ENCODE results near the gene DHX34. TPM values are rescaled to one million over a fixed set of nuclear protein-coding genes. Genes with fewer than 3 reads are reported as not detected.

DHX34 gene
- polyA plus RNA-seq, 1 of the 3 experiments (the other 2 are of a cell fraction): 16.4 TPM

DNA sequence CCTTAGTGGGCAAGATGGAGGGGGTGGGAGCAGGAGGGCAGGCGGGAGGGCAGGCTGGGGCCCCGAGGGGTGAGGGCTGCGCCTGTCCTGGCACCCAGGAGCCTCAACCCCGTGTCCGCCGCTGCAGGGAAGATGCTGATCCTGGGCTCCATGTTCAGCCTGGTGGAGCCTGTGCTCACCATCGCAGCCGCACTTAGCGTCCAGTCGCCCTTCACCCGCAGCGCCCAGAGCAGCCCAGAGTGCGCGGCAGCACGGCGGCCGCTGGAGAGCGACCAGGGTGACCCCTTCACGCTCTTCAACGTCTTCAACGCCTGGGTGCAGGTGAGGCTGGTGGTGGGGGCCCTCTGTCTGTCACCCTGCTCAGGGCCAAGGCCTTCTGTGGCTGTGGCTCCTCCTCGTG, 23.5 kb downstream of the DHX34 start (continued):
- TF ChIP-seq EZH2phosphoT487 (IDR thresholded peaks at IDR 0.05; ENCODE audit: borderline replicate concordance, low read depth) (no peak), MEF2A (IDR thresholded peaks at IDR 0.05; ENCODE audit: borderline replicate concordance, low read depth) (no peak), POLR2AphosphoS5 (IDR thresholded peaks at IDR 0.05; ENCODE audit: low read depth, low read length) (no peak), CTCF (IDR thresholded peaks at IDR 0.05) (no peak)

GRCh38 chr19:47373246-47374240, 24.4 kb downstream of the DHX34 start:
- Histone ChIP-seq H3K9ac (no peak overlapping the region), H3F3A (replicated peaks; ENCODE audit: insufficient read depth) (no peaks in the 10 kb centered on the region), H4K20me1 (ENCODE audit: insufficient read depth) (no peaks in the 10 kb centered on the region), H3K36me3 (replicated peaks in 1 of 2; ENCODE audit: control insufficient read depth in 1 of 2, insufficient read depth in 2 of 2, low read length in 1 of 2) (peaks cover 12 to 75% of the 10 kb centered on the region in 2 experiments), H3K27me3 (ENCODE audit: insufficient read depth) (no peaks in the 10 kb centered on the region), H3K4me1 (ENCODE audit: control insufficient read depth in 1 of 2, insufficient read depth in 2 of 2, low read depth in 1 of 2, low read length in 1 of 2) (no peaks in the 10 kb centered on the region), H3K4me3 (ENCODE audit: low read depth in 2 of 2, low read length in 1 of 2) (no peak overlapping the region), H3K9me2 (no peaks in the 10 kb centered on the region), H3K79me2 (ENCODE audit: insufficient read depth) (no peaks in the 10 kb centered on the region; the same call in 1 of the 2 replicates), H2AFZ (ENCODE audit: low read depth) (no peak overlapping the region), H3K27ac (ENCODE audit: low read depth in 2 of 2, low read length in 1 of 2) (no peak overlapping the region), H3K9me3 (no peaks in the 10 kb centered on the region), H3K4me2 (no peak overlapping the region)
- POLR2A ChIA-PET: interaction anchor here (0.6 kb wide), 1 partner anchor 1908 kb away, joined by 4 read pairs; no protein-coding TSS in a partner anchor
- no peak for DNase-seq
- TF ChIP-seq TCF12 (IDR thresholded peaks at IDR 0.05) (no peak), REST (IDR thresholded peaks at IDR 0.05; ENCODE audit: low read depth, low read length) (no peak), TEAD4 (IDR thresholded peaks at IDR 0.05; ENCODE audit: borderline replicate concordance, insufficient read depth) (no peak), GABPA (IDR thresholded peaks at IDR 0.05; ENCODE audit: low read depth) (no peak), SMC3 (IDR thresholded peaks at IDR 0.05; ENCODE audit: low read depth, low read length) (no peak), RAD21 (IDR thresholded peaks at IDR 0.05; ENCODE audit: low read length) (no peak), IRF3 (IDR thresholded peaks at IDR 0.05; ENCODE audit: low read depth, low read length) (no peak), CHD2 (IDR thresholded peaks at IDR 0.05; ENCODE audit: low read length, partially characterized antibody) (no peak), PBX3 (IDR thresholded peaks at IDR 0.05) (no peak), TAF1 (IDR thresholded peaks at IDR 0.05; ENCODE audit: borderline replicate concordance, low read depth, low read length) (no peak), POLR2AphosphoS5 (IDR thresholded peaks at IDR 0.05; ENCODE audit: low read depth, low read length) (no peak), CTCF (IDR thresholded peaks at IDR 0.05) (no peak)
- TF ChIP-seq, protein P1, sequence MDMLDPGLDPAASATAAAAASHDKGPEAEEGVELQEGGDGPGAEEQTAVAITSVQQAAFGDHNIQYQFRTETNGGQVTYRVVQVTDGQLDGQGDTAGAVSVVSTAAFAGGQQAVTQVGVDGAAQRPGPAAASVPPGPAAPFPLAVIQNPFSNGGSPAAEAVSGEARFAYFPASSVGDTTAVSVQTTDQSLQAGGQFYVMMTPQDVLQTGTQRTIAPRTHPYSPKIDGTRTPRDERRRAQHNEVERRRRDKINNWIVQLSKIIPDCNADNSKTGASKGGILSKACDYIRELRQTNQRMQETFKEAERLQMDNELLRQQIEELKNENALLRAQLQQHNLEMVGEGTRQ (IDR thresholded peaks at IDR 0.05; ENCODE audit: borderline replicate concordance, low read depth, low read length): no peak
- WGBS (ENCODE audit: low lambda C conversion rate): 91% methylated on average over 15 of the region's 33 CpGs
- CTCF ChIA-PET: interaction anchor here (0.6 to 1.3 kb wide), 2 partner anchors 18 to 22 kb away, joined by 3 to 4 read pairs; no protein-coding TSS in a partner anchor
